CD4-positive, alpha-beta T cell treated with Interleukin-15 for 4 hours (primary cell): ENCODE results near the gene METTL25.
A peak's percentile ranks its signal among the peaks of the same experiment; 100 is the strongest.
"Not testable (repeated sequence)": the region's sequence is repeated elsewhere in the genome, so short reads cannot be mapped to it uniquely, and the experiment has no call there.

Experiments
- DNase-seq: peaks from one replicate; pipeline ENCODE4 v3.0.0-alpha.2; 2020; ENCODE audit warnings: low spot score

The METTL25 gene, protein sequence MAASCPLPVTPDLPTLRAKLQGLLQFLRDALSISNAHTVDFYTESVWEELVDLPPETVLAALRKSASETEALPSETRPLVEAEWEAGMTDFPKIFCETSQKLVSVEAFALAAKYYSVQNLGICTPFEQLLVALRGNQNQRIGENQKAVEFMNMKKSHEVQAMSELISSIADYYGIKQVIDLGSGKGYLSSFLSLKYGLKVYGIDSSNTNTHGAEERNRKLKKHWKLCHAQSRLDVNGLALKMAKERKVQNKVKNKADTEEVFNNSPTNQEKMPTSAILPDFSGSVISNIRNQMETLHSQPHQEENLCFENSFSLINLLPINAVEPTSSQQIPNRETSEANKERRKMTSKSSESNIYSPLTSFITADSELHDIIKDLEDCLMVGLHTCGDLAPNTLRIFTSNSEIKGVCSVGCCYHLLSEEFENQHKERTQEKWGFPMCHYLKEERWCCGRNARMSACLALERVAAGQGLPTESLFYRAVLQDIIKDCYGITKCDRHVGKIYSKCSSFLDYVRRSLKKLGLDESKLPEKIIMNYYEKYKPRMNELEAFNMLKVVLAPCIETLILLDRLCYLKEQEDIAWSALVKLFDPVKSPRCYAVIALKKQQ

GRCh38 chr12:82358200-82359114 lies at the start of gene METTL25, which contains the start of gene CCDC59:
METTL25 (plus strand) TSS chr12:82358529; CDS start chr12:82358566, 37 bp downstream.
CCDC59 (minus strand) TSS chr12:82358387; CDS start chr12:82358376, 11 bp downstream.
- peak; percentile 98 for DNase-seq

DNA sequence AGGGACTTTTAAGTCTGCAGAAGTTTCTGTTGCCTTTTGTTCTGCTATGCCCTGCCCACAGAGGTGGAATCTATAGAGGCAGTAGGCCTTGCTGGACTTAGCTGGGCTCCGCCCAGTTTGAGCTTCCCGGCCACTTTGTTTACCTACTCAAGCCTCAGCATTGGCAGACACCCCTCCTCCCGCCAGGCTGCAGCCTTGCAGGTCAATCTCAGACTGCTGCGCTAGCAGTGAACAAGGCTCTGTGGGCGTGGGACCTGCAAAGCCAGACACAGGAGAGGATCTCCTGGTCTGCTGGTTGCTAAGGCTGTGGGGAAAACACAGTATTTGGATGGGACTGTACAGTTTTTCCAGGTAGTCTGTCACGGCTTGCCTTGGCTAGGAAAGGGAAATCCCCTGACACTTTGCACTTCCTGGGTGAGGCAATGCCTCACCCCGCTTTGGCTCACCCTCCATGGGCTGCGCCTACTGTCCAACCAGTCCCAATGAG lies 43.9 kb upstream of the METTL25 start:
- no peak for DNase-seq

DNA sequence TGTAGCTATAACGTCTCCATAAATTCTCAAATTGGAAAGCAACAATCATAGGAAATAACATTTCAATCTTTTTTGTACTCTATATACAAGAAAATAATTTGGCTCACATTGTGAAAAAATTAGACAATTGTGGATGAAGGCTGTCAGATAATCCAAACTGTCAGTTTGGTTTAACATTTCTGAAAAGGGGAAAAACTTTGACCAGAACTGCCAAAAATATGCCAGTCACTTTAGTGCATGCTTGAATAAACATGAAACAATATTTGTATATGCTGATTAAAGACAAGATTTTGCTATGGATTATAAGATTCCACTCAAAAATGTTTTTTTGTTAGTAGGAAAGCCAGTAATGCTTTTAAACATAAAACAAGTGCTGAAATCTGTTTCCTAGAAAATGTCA lies 39.1 kb upstream of the METTL25 start:
- DNase-seq, result no peak

GRCh38 chr12:82325540-82326336 lies 32.6 kb upstream of the METTL25 start:
- no peak for DNase-seq

GRCh38 chr12:82326905-82327503 lies 31.3 kb upstream of the METTL25 start:
- no peak for DNase-seq

- no peak for DNase-seq
Observed at GRCh38 chr12:82327861-82328260, 30.5 kb upstream of the METTL25 start.

- DNase-seq, result no peak
Observed at GRCh38 chr12:82329508-82329907, 28.8 kb upstream of the METTL25 start.

DNA sequence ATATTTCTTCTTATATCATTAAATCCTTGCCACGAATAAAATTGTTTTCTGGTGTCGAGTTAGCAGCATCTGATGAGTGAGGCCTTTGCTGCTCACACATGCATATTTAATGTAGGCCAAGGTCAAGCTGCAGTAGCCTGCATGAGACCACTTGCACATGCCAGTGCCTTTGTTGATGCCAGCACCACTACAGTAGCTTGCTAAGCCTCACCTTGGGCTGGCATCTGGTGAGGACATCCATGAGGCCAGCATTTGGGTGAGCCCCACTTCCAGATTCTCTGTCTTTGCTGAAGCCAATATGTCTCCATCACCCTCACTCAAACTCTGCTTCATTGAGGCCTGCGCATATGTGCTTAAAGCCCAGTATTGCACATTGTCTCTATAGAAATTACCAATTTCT lies 8.2 kb upstream of the METTL25 start:
- DNase-seq, result no peak

- no peak for DNase-seq
Observed at GRCh38 chr12:82351390-82351789, 6.9 kb upstream of the METTL25 start.

DNA sequence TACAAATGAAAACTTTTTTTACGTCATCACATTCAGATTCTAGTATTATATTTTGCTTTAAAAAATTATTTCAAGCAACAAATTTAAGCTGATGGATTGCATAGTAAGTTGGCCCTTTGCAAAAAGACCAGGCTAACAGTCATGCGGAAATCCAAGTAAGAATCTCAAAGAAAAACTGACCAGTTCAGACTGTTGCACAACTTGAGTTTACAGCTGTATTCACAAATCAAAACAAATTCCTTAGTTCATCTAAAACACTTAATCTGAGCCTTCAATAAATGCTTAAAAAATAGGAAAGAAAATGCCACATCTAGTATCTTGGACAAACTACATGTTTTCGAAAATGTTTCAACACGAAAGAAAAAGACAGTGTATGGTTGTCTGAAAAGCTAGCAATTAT lies 989 bp upstream of the METTL25 start:
- DNase-seq, result no peak

GRCh38 chr12:82357845-82358199 lies 507 bp upstream of the METTL25 start:
- DNase-seq, result no peak

DNA sequence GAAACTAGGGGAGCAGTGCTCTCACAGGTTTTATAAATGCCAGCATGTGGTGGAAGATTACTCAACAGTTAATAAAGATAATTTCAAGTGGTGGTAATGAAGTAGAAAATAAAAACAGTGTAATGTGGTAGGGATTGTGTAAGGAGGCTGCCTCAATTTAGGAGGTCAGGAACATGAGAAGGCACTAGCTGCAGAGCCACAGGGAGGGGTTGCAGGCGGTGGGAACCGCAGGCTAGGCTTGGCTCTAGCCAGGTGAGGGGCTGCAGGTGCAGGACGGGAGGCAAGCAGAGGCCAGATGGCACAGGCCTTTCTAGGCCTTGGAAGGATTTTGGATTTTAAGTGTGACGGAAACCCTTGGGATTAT lies 768 bp downstream of the METTL25 start:
- DNase-seq, result no peak

DNA sequence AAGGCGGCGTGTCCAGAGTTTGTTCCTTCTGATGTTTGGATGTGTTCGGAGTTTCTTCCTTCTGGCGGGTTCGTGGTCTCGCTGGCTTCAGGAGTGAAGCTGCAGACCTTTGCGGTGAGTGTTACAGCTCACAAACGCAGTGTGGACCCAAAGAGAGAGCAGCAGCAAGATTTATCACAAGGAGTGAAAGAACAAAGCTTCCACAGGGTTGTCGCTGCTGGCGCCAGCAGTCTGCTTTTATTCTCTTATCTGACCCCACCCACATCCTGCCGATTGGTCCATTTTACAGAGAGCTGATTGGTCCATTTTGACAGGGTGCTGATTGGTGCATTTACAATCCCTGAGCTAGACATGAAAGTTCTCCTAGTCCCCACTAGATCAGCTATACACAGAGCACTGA lies 2.5 kb downstream of the METTL25 start:
- not testable (repeated sequence) for DNase-seq

DNA sequence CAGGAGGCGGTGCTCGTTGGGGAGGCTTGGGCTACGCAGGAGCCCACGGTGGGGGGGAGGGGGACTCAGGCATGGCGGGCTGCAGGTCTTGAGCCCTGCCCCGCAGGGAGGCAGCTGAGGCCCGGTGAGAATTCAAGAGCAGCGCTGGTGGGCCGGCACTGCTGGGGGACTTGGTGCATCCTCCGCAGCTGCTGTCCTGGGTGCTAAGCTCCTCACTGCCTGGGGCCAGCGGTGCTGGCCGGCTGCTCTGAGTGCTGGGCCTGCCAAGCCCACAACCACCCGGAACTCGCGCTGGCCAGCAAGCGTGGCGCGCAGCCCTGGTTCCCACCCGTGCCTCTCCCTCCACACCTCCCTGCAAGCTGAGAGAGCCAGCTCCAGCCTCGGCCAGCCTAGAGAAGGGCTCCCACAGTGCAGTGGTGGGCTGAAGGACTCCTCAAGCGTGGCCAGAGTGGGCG lies 3.2 kb downstream of the METTL25 start:
- DNase-seq, result no peak

DNA sequence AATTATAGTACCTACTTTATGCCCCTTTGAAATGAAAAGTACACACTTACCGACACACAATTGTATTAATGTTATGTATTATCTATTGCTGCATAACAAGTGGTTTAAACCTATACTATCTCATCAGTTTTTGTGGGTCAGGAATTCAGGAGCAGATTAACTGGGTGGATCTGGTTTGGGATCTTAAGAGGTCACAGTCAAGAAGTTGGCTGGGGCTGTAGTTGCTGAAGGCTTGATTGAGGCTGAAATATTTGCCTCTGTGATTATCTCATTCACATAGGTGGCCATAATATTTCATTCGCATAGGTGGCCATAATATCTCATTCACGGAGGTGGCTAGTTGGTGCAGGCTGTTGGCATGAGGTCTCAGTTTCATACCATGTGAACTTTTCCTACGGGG lies 5.7 kb downstream of the METTL25 start:
- no peak for DNase-seq

DNA sequence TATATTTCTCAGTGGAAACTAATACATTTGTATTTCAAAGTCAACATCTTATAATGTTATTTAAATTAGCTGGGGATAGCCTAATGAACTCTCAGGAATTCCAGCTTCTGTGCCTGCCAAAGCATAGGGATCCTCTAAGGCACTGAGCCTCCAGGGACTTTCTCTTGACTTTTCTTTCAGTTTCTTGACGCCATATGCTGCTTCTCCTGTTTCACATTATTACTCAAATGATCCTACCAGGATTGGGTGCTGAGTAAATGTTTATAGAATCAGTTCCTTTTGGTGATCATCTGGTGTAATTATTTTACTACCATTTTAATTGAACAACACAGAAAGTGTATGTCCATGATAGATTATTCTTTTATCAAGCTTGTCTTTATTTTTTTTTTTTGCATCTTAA lies 7.9 kb downstream of the METTL25 start:
- no peak for DNase-seq

- no peak for DNase-seq
Observed at GRCh38 chr12:82375201-82375600, 16.9 kb downstream of the METTL25 start.

DNA sequence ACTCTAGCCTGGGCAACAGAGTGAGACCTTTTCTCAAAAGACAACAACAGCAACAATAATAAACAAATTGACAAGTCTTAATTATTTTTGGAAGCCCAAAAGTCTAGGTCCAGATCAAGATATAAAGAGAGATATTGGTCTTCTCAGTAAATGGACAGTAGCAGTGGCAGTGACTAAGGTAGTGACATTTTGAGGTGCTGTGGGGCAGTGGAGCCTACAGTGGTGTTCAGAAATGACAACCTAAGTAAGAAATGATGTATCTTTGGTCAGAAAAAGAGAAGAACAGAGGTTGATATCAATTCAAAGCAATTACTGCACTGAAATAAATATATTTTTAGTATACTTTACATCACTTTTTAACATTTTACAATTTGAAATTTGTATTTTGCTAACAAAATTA lies 20.7 kb downstream of the METTL25 start:
- no peak for DNase-seq

- DNase-seq, result no peak
Observed at GRCh38 chr12:82383930-82384552, 25.7 kb downstream of the METTL25 start.

DNA sequence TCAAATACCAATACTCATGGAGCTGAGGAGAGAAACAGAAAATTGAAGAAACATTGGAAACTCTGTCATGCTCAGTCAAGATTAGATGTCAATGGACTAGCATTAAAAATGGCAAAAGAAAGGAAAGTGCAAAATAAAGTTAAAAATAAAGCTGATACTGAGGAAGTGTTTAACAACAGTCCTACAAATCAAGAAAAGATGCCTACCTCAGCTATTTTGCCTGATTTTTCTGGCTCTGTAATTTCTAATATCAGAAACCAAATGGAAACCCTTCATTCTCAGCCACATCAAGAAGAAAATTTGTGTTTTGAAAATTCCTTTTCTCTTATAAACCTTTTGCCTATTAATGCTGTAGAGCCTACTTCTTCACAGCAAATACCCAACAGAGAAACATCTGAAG lies 40.5 kb downstream of the METTL25 start:
- no peak for DNase-seq

DNA sequence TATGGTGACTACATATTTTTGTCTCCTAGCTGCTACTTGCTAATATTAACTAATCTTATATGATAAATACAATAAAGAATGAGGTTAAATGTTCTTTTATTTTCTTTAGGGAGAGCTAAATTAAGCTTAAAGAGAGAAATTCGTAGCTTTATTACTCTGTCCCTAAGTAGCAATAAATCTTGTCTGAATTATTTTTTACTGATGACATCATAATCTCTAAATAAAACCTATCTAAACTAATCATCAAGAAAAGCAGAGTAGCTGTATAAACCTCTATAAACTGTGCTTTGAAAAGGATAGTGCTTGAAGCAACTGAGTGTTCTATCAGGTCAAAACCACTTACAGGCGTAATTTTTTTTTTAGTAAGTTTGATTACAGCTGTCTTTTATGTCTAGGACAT lies 42.5 kb downstream of the METTL25 start:
- no peak for DNase-seq
